ENCODE results near the gene HK3.

The HK3 gene

DNA sequence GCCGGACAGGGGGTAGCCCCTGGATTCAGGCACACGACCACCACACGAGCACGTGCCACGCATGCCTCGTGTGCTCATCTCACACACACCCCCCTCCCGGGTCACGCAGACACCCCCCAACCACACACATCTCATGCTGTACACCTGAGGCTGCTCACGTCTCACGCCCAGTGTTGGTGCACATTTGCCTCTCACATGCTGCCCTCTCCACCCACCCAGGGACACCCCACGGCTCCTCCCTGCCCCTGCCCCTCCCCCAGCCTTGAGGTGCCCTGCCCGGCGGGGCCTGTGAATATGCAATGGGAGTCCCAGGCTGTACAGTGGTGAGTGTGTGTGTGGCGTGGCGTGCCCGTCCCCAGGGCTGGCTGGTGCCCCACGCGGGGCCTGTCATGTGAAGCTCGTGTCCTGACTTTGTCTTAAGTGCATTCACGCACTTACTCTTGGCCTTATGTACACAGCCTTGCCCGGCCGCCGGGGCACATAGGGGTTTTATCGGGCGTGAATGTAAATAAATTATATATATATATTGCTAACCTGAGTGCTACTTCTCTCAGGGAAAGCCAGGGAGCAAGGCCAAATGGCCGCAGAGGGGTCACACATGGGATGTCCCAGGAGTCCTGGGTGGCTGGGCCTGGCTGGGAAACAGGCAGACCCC is 18.7 kb downstream of the HK3 start:
- DNase-seq (no peak), ATAC-seq (ENCODE audit: insufficient read depth, low read depth) (no peak)
- TF ChIP-seq, protein P1, sequence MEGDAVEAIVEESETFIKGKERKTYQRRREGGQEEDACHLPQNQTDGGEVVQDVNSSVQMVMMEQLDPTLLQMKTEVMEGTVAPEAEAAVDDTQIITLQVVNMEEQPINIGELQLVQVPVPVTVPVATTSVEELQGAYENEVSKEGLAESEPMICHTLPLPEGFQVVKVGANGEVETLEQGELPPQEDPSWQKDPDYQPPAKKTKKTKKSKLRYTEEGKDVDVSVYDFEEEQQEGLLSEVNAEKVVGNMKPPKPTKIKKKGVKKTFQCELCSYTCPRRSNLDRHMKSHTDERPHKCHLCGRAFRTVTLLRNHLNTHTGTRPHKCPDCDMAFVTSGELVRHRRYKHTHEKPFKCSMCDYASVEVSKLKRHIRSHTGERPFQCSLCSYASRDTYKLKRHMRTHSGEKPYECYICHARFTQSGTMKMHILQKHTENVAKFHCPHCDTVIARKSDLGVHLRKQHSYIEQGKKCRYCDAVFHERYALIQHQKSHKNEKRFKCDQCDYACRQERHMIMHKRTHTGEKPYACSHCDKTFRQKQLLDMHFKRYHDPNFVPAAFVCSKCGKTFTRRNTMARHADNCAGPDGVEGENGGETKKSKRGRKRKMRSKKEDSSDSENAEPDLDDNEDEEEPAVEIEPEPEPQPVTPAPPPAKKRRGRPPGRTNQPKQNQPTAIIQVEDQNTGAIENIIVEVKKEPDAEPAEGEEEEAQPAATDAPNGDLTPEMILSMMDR (IDR thresholded peaks at IDR 0.05; ENCODE audit: borderline replicate concordance, extremely low read depth, low read length, poor library complexity, severe bottlenecking), result no peak
- TF ChIP-seq EZH2 (IDR thresholded peaks at IDR 0.05; ENCODE audit: borderline replicate concordance, low read depth, low read length, severe bottlenecking), result no peak
- peaks cover 22% of the 10 kb centered on the region for H3K4me1 ChIP-seq (ENCODE audit: insufficient read depth, low read length)
- no peak overlapping the region for H2AFZ ChIP-seq (ENCODE audit: low read depth, low read length)
- H3K9me3 ChIP-seq (ENCODE audit: insufficient read depth, low read length, severe bottlenecking), result no peaks in the 10 kb centered on the region
- H3K36me3 ChIP-seq (ENCODE audit: insufficient read depth, low read length), result no peaks in the 10 kb centered on the region
- H3K9ac ChIP-seq (ENCODE audit: low read depth, low read length), result no peak overlapping the region
- peaks cover 20% of the 10 kb centered on the region for H3K27me3 ChIP-seq (ENCODE audit: insufficient read depth, low read length, poor library complexity)
- peaks cover 11% of the 10 kb centered on the region; the same call in 1 of the 2 replicates for H4K20me1 ChIP-seq (ENCODE audit: insufficient read depth, low read length)
- H3K4me2 ChIP-seq (ENCODE audit: insufficient read depth, low read length), result no peak overlapping the region
- no peaks in the 10 kb centered on the region for H3K79me2 ChIP-seq (ENCODE audit: insufficient read depth, low read length)
- no peak overlapping the region for H3K27ac ChIP-seq (ENCODE audit: low read length)
- H3K4me3 ChIP-seq (ENCODE audit: low read depth in 1 of 2, low read length in 2 of 2), result no peak overlapping the region

DNA sequence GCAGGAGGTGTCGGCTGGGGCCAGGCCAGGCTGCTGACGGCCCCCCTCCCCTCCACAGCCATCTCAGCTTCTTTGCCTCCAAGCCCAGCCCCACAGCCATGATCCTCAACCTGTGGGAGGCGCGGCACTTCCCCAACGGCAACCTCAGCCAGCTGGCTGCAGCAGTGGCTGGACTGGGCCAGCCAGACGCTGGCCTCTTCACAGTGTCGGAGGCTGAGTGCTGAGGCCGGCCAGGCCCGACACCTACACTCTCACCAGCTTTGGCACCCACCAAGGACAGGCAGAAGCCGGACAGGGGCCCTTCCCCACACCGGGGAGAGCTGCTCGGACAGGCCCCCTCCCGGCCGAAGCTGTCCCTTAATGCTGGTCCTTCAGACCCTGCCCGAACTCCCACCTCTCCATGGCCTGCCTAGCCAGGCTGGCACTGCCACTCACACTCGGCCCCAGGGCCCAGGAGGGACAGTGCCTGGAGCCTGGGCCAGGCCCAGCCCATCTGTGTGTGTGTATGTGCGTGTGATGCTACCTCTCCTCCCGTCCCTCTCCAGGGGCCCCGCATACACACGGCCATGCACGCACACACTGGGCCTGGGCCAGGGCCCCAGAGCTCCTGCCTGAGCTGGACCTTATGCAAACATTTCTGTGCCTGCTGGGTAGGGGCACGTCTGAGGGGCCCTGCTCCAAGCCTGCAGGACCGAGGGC is 19.3 kb downstream of the HK3 start:
- H3K9me3 ChIP-seq (ENCODE audit: insufficient read depth, low read length, severe bottlenecking), result no peaks in the 10 kb centered on the region
- no peak for ATAC-seq (ENCODE audit: insufficient read depth, low read depth)
- no peaks in the 10 kb centered on the region for H3K79me2 ChIP-seq (ENCODE audit: insufficient read depth, low read length)
- H3K4me1 ChIP-seq (ENCODE audit: insufficient read depth, low read length), result peaks cover 25% of the 10 kb centered on the region
- no peak overlapping the region for H3K4me2 ChIP-seq (ENCODE audit: insufficient read depth, low read length)
- peaks cover 27% of the 10 kb centered on the region for H3K27me3 ChIP-seq (ENCODE audit: insufficient read depth, low read length, poor library complexity)
- TF ChIP-seq EZH2 (IDR thresholded peaks at IDR 0.05; ENCODE audit: borderline replicate concordance, low read depth, low read length, severe bottlenecking), result no peak
- TF ChIP-seq, protein P1 (IDR thresholded peaks at IDR 0.05; ENCODE audit: borderline replicate concordance, extremely low read depth, low read length, poor library complexity, severe bottlenecking), result no peak
- no peak overlapping the region for H2AFZ ChIP-seq (ENCODE audit: low read depth, low read length)
- H3K4me3 ChIP-seq (ENCODE audit: low read depth in 1 of 2, low read length in 2 of 2), result no peak overlapping the region
- H3K27ac ChIP-seq (ENCODE audit: low read length), result no peak overlapping the region
- peaks cover 13% of the 10 kb centered on the region; the same call in 1 of the 2 replicates for H4K20me1 ChIP-seq (ENCODE audit: insufficient read depth, low read length)
- no peak overlapping the region for H3K9ac ChIP-seq (ENCODE audit: low read depth, low read length)
- no peak for DNase-seq
- H3K36me3 ChIP-seq (ENCODE audit: insufficient read depth, low read length), result no peaks in the 10 kb centered on the region

DNA sequence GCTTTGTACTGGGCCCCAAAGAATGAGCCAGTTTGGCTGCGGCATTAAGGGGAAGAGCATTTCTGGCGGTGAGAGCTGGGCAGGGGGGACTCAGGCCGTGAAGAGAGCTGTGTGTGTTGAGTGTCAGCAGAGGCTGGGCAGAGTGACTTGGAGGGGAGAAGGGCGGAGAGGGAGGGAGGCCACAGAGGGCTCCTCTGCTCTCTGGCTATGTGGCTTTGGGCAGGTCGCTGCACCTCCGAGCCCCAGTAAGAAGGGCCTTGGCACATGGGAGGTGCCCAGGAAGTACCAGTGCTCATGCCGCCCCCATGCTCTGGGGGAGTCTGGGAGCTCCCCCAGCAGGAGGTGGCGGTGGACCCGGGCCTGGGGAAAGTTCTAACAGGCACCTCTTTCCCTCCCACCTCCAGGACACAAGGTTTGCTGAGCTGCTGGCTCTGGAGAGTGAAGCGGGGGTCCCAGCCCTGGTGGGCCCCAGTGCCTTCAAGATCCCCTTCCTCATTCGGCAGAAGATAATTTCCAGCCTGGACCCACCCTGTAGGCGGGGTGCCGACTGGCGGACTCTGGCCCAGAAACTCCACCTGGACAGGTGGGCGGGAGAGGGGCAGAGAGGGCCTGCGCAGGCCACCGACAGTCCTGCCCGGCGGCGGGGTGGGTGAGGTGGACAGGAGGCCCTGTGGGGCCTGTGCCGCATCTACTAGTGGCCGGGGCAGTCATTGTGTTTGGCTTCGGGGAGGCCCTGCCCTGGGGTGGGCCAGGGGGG is 20.1 kb downstream of the HK3 start:
- no peak for DNase-seq
- Histone ChIP-seq H3K27me3 (ENCODE audit: insufficient read depth, low read length, poor library complexity) (peaks cover 28% of the 10 kb centered on the region), H3K79me2 (ENCODE audit: insufficient read depth, low read length) (no peaks in the 10 kb centered on the region), H4K20me1 (ENCODE audit: insufficient read depth, low read length) (peaks cover 13% of the 10 kb centered on the region; the same call in 1 of the 2 replicates), H3K9ac (ENCODE audit: low read depth, low read length) (no peak overlapping the region), H3K27ac (ENCODE audit: low read length) (no peak overlapping the region), H3K9me3 (ENCODE audit: insufficient read depth, low read length, severe bottlenecking) (peaks cover 2% of the 10 kb centered on the region), H3K36me3 (ENCODE audit: insufficient read depth, low read length) (no peaks in the 10 kb centered on the region), H2AFZ (ENCODE audit: low read depth, low read length) (no peak overlapping the region), H3K4me1 (ENCODE audit: insufficient read depth, low read length) (peaks cover 25% of the 10 kb centered on the region), H3K4me2 (ENCODE audit: insufficient read depth, low read length) (no peak overlapping the region), H3K4me3 (ENCODE audit: low read depth in 1 of 2, low read length in 2 of 2) (no peak overlapping the region)
- TF ChIP-seq, protein P1 (IDR thresholded peaks at IDR 0.05; ENCODE audit: borderline replicate concordance, extremely low read depth, low read length, poor library complexity, severe bottlenecking), result no peak
- no peak for TF ChIP-seq EZH2 (IDR thresholded peaks at IDR 0.05; ENCODE audit: borderline replicate concordance, low read depth, low read length, severe bottlenecking)
- no peak for ATAC-seq (ENCODE audit: insufficient read depth, low read depth)

Measured in DND-41 (cell line).